HepG2 (cell line): ENCODE results near the gene SPNS2. TPM values are rescaled to one million over a fixed set of nuclear protein-coding genes. Genes with fewer than 3 reads are reported as not detected.

Source experiments
- BCL6 ChIP-seq: IDR thresholded peaks from 2 replicates; pipeline ENCODE4 v1.6.1; 2016; ENCODE audit warnings: missing genetic modification reagents, missing compliant biosample characterization
- FOXC1 ChIP-seq: sonication (generic); formaldehyde crosslinking; IDR thresholded peaks from 2 replicates; pipeline ENCODE4 v1.8.0; 2022; ENCODE audit warnings: mild to moderate bottlenecking, missing genetic modification reagents, borderline replicate concordance
- FOXK1 ChIP-seq: sonication (generic); formaldehyde crosslinking; IDR thresholded peaks from 2 replicates; pipeline ENCODE4 v1.4.0; 2020; ENCODE audit warnings: low read depth, missing genetic modification reagents, borderline replicate concordance
- GATAD2A ChIP-seq: IDR thresholded peaks from 2 replicates; pipeline ENCODE4 v1.6.1; 2016
- HNF4G ChIP-seq, 2 experiments: sonication (generic) in 1 of 2; formaldehyde crosslinking in 1 of 2; IDR thresholded peaks; 2 replicates each; pipeline versions ENCODE4 v1.4.0 to v1.6.1; 2011 to 2020; ENCODE audit warnings: borderline replicate concordance in 2 of 2, low read depth in 2 of 2, mild to moderate bottlenecking in 2 of 2, low read length in 1 of 2, missing genetic modification reagents in 1 of 2, moderate library complexity in 1 of 2
- HNRNPUL1 ChIP-seq: fragments of 200-400 bp; formaldehyde crosslinking; IDR thresholded peaks from 2 replicates; pipeline ENCODE4 v1.6.1; 2017; ENCODE audit warnings: low read depth, mild to moderate bottlenecking, low read length, moderate library complexity
- MBD4 ChIP-seq: IDR thresholded peaks from 2 replicates; pipeline ENCODE4 v1.6.1; 2012; ENCODE audit warnings: low read length, inconsistent platforms, borderline replicate concordance
- NFE2L1 ChIP-seq: sonication (generic); formaldehyde crosslinking; IDR thresholded peaks from 2 replicates; pipeline ENCODE4 v1.4.0; 2020; ENCODE audit warnings: missing genetic modification reagents, mild to moderate bottlenecking, borderline replicate concordance
- NRL ChIP-seq: sonication (generic); formaldehyde crosslinking; IDR thresholded peaks from 2 replicates; pipeline ENCODE4 v1.5.0; 2020; ENCODE audit warnings: missing genetic modification reagents, mild to moderate bottlenecking, moderate library complexity, borderline replicate concordance
- SMARCE1 ChIP-seq: fragments of 450-650 bp; IDR thresholded peaks from 2 replicates; pipeline ENCODE4 v1.6.1; 2017; ENCODE audit warnings: borderline replicate concordance
- SNAI1 ChIP-seq: sonication (generic); formaldehyde crosslinking; IDR thresholded peaks from 2 replicates; pipeline ENCODE4 v1.5.0; 2020; ENCODE audit warnings: mild to moderate bottlenecking, missing genetic modification reagents, borderline replicate concordance
- TBP ChIP-seq: sonication (generic); formaldehyde crosslinking; IDR thresholded peaks from 2 replicates; pipeline ENCODE4 v1.5.0; 2020; ENCODE audit warnings: missing genetic modification reagents
- ZFP36L2 ChIP-seq: sonication (generic); formaldehyde crosslinking; IDR thresholded peaks from 2 replicates; pipeline ENCODE4 v1.4.0; 2020; ENCODE audit warnings: missing genetic modification reagents
- ZKSCAN5 ChIP-seq: sonication (generic); formaldehyde crosslinking; IDR thresholded peaks from 2 replicates; pipeline ENCODE4 v1.5.1; 2020; ENCODE audit warnings: mild to moderate bottlenecking, missing genetic modification reagents
- ZNF180 ChIP-seq: sonication (generic); formaldehyde crosslinking; IDR thresholded peaks from 2 replicates; pipeline ENCODE4 v1.4.0; 2020; ENCODE audit warnings: low read depth, missing genetic modification reagents, borderline replicate concordance
- ZNF432 ChIP-seq: sonication (generic); formaldehyde crosslinking; IDR thresholded peaks from 2 replicates; pipeline ENCODE4 v1.5.0; 2020; ENCODE audit warnings: missing genetic modification reagents, mild to moderate bottlenecking, borderline replicate concordance
- ZNF839 ChIP-seq: sonication (generic); formaldehyde crosslinking; IDR thresholded peaks from 2 replicates; pipeline ENCODE4 v1.4.0; 2020; ENCODE audit warnings: missing genetic modification reagents, mild to moderate bottlenecking, borderline replicate concordance
- ZSCAN12 ChIP-seq: sonication (generic); formaldehyde crosslinking; IDR thresholded peaks from 2 replicates; pipeline ENCODE4 v1.9.0; 2021; ENCODE audit warnings: mild to moderate bottlenecking, missing genetic modification reagents
- ZSCAN31 ChIP-seq: sonication (generic); formaldehyde crosslinking; IDR thresholded peaks from 2 replicates; pipeline ENCODE4 v1.5.0; 2020; ENCODE audit warnings: low read depth, mild to moderate bottlenecking, missing genetic modification reagents
- polyA plus RNA-seq, 8 experiments: library from polyadenylated mRNA; depleted of rRNA in 3 of 8; stranded (reverse) in 7 of 8; unstranded in 1 of 8; fragments of >200 nt; fragmentation: Illumina TruSeq in 4 of 8; extraction: Trizol in 4 of 8; gene quantifications; 2 replicates each; pipeline versions ENCODE4 v1.2.1 to v1.2.3, GENCODE V29; 2011 to 2016; ENCODE audit warnings: low read depth in 4 of 8, missing spikeins in 1 of 8, mixed read lengths in 1 of 8; ENCODE audit not compliant: insufficient read depth in 1 of 8
- total RNA-seq, 5 experiments: library from RNA; depleted of rRNA; stranded (reverse); fragments of >200 nt; fragmentation: Illumina TruSeq; extraction: Trizol; gene quantifications; 2 replicates each; pipeline ENCODE4 v1.2.3, GENCODE V29; 2016; ENCODE audit warnings: low read depth in 1 of 5
- TF ChIP-seq, protein P1 (sequence below), 2 experiments: fragments of 450-650 bp in 1 of 2; sonication (generic) in 1 of 2; formaldehyde crosslinking; IDR thresholded peaks; 2 replicates each; pipeline versions ENCODE4 v1.5.0 to v1.8.0; 2020 to 2022; ENCODE audit warnings: mild to moderate bottlenecking in 1 of 2, missing genetic modification reagents in 1 of 2
- TF ChIP-seq, protein P2 (sequence below): sonication (generic); formaldehyde crosslinking; IDR thresholded peaks from 2 replicates; pipeline ENCODE4 v1.4.0; 2020; ENCODE audit warnings: missing genetic modification reagents
- TF ChIP-seq, protein P3 (sequence below): sonication (generic); formaldehyde crosslinking; IDR thresholded peaks from 2 replicates; pipeline ENCODE4 v1.4.0; 2020; ENCODE audit warnings: missing genetic modification reagents
- TF ChIP-seq, protein P4 (sequence below): sonication (generic); formaldehyde crosslinking; IDR thresholded peaks from 2 replicates; pipeline ENCODE4 v1.5.0; 2020; ENCODE audit warnings: mild to moderate bottlenecking, missing genetic modification reagents, moderate library complexity

SPNS2 gene
- total and polyA plus RNA-seq, 2 of the 13 experiments (the other 11 are each of a cell fraction or from before 2014, with no cell fraction given), result 0.01 TPM; not detected in 1

DNA sequence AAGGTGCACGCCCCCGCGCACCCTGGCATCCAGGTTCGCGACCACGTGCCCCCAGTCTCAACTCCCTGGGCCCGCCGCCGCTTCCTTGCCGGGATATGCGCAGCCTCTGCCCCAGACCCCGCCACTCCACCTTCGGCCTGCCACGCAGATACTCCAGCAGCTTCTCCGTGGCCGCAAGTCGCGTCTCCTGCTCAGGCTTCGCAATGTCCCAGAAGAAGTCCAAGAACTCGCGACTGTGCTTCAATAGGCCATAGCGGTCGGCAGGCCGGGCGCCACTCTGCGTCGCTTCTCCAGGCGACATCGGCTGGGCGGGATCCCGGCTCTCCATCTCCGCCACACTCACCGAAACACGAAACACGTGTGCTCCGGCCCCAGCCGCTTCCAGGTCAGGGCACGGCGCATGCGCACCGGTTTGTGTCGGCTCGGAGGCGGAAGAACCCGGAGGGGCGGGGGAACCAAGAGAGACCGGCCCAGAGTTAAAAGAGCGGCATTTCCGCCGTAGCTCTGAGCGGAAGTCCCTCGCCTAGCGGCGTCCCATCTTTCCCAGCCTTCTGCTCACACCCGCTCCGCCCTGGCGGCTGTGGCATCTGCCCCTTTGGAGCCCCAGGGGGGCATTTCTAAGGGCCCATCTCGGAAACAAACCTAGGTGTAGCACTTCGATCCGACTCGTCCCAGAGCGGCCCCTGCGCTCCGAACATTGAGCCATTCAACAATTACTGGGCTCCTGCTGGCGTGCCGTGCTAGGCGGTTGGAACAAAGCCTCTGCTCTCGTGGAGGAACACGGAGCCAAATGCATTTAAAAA is 56.5 kb downstream of the SPNS2 start, which contains the start of gene MYBBP1A (continued):
- TF ChIP-seq HNF4G (IDR thresholded peaks at IDR 0.05; ENCODE audit: borderline replicate concordance, low read depth, low read length) (no peak), HNF4G (CRISPR knock-in tag; IDR thresholded peaks at IDR 0.05; ENCODE audit: borderline replicate concordance, low read depth) (peak; percentile 86), SMARCE1 (no peak), FOXC1 (peak; percentile 96), SNAI1 (CRISPR knock-in tag) (peak; percentile 85; the same call in 1 of the 2 replicates), HNRNPUL1 (no peak), NFE2L1 (CRISPR knock-in tag) (no peak), GATAD2A (CRISPR knock-in tag) (no peak), ZFP36L2 (0 out of 2 replicates have a peak, but pooled peaks have one; percentile 28), FOXK1 (CRISPR knock-in tag) (peak; percentile 78; the same call in 1 of the 2 replicates), ZNF839 (CRISPR knock-in tag) (0 out of 2 replicates have a peak, but pooled peaks have one; percentile 5), BCL6 (CRISPR knock-in tag) (no peak), ZSCAN31 (peak; percentile 27; the same call in 1 of the 2 replicates), MBD4 (no peak), NRL (CRISPR knock-in tag) (peak; percentile 86; the same call in 1 of the 2 replicates), ZSCAN12 (0 out of 2 replicates have a peak, but pooled peaks have one; percentile 61), ZNF180 (0 out of 2 replicates have a peak, but pooled peaks have one; percentile 43), ZNF432 (CRISPR knock-in tag) (no peak), ZKSCAN5 (CRISPR knock-in tag) (no peak), TBP (CRISPR knock-in tag) (no peak)
- TF ChIP-seq, protein P1, sequence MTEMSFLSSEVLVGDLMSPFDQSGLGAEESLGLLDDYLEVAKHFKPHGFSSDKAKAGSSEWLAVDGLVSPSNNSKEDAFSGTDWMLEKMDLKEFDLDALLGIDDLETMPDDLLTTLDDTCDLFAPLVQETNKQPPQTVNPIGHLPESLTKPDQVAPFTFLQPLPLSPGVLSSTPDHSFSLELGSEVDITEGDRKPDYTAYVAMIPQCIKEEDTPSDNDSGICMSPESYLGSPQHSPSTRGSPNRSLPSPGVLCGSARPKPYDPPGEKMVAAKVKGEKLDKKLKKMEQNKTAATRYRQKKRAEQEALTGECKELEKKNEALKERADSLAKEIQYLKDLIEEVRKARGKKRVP (CRISPR knock-in tag; IDR thresholded peaks at IDR 0.05), result no peak
- TF ChIP-seq, protein P2, sequence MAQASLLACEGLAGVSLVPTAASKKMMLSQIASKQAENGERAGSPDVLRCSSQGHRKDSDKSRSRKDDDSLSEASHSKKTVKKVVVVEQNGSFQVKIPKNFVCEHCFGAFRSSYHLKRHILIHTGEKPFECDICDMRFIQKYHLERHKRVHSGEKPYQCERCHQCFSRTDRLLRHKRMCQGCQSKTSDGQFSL (CRISPR knock-in tag), result no peak
- TF ChIP-seq, protein P3, sequence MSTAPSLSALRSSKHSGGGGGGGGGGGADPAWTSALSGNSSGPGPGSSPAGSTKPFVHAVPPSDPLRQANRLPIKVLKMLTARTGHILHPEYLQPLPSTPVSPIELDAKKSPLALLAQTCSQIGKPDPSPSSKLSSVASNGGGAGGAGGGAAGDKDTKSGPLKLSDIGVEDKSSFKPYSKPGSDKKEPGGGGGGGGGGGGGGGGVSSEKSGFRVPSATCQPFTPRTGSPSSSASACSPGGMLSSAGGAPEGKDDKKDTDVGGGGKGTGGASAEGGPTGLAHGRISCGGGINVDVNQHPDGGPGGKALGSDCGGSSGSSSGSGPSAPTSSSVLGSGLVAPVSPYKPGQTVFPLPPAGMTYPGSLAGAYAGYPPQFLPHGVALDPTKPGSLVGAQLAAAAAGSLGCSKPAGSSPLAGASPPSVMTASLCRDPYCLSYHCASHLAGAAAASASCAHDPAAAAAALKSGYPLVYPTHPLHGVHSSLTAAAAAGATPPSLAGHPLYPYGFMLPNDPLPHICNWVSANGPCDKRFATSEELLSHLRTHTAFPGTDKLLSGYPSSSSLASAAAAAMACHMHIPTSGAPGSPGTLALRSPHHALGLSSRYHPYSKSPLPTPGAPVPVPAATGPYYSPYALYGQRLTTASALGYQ (CRISPR knock-in tag), result 0 out of 2 replicates have a peak, but pooled peaks have one; percentile 31
- TF ChIP-seq, protein P4, sequence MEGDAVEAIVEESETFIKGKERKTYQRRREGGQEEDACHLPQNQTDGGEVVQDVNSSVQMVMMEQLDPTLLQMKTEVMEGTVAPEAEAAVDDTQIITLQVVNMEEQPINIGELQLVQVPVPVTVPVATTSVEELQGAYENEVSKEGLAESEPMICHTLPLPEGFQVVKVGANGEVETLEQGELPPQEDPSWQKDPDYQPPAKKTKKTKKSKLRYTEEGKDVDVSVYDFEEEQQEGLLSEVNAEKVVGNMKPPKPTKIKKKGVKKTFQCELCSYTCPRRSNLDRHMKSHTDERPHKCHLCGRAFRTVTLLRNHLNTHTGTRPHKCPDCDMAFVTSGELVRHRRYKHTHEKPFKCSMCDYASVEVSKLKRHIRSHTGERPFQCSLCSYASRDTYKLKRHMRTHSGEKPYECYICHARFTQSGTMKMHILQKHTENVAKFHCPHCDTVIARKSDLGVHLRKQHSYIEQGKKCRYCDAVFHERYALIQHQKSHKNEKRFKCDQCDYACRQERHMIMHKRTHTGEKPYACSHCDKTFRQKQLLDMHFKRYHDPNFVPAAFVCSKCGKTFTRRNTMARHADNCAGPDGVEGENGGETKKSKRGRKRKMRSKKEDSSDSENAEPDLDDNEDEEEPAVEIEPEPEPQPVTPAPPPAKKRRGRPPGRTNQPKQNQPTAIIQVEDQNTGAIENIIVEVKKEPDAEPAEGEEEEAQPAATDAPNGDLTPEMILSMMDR (CRISPR knock-in tag), result peak; percentile 36; the same call in 1 of the 2 replicates
